Measurements from ENCODE around the gene MMP15.

- TF ChIP-seq CTCF (IDR thresholded peaks at IDR 0.05) = no peak
- TF ChIP-seq EZH2 (IDR thresholded peaks at IDR 0.05) = no peak
- no peak for TF ChIP-seq EZH2phosphoT487 (IDR thresholded peaks at IDR 0.05)
Observed at GRCh38 chr16:58094791-58095574, 69.4 kb downstream of the MMP15 start.

Data from neural progenitor cell (in vitro differentiated cells).